OCI-LY1 (cell line): ENCODE data around the gene CMIP.
"Not testable (repeated sequence)": the region's sequence is repeated elsewhere in the genome, so short reads cannot be mapped to it uniquely, and the experiment has no call there.

Experiments
- H2AFZ ChIP-seq: fragments of 200-600 bp; sonication (generic), shearing (Covaris generic); 2 replicates; pipeline ENCODE4 v1.6.0; 2014; ENCODE audit warnings: antibody characterized with exemption, mild to moderate bottlenecking, low read length
- H3F3A ChIP-seq: fragments of 200-600 bp; sonication (generic), shearing (Covaris generic); 2 replicates; pipeline ENCODE4 v1.6.0; 2014; ENCODE audit warnings: mild to moderate bottlenecking, antibody characterized with exemption, low read length, moderate library complexity; ENCODE audit not compliant: insufficient read depth
- H3K27ac ChIP-seq: fragments of 200-600 bp; sonication (generic); 2 replicates; pipeline ENCODE4 v1.5.1; 2014; ENCODE audit warnings: low read length, mixed run types, mild to moderate bottlenecking, low read depth; ENCODE audit not compliant: poor library complexity, severe bottlenecking
- H3K27me3 ChIP-seq: fragments of 200-600 bp; sonication (generic); 2 replicates; pipeline ENCODE4 v1.6.0; 2014; ENCODE audit warnings: antibody characterized with exemption, mild to moderate bottlenecking, low read length, moderate library complexity; ENCODE audit not compliant: insufficient read depth
- H3K36me3 ChIP-seq: fragments of 200-600 bp; sonication (generic); 2 replicates; pipeline ENCODE4 v1.6.1; 2014; ENCODE audit warnings: mild to moderate bottlenecking, antibody characterized with exemption, low read length, moderate library complexity, mixed read lengths; ENCODE audit not compliant: insufficient read depth
- H3K4me1 ChIP-seq: fragments of 200-600 bp; sonication (generic); 2 replicates; pipeline ENCODE4 v1.5.1; 2014; ENCODE audit warnings: mild to moderate bottlenecking, low read length, moderate library complexity; ENCODE audit not compliant: insufficient read depth, severe bottlenecking
- H3K4me2 ChIP-seq: fragments of 200-600 bp; sonication (generic), shearing (Covaris generic); 2 replicates; pipeline ENCODE4 v1.6.1; 2014; ENCODE audit warnings: low read length
- H3K4me3 ChIP-seq: fragments of 200-600 bp; sonication (generic); 2 replicates; pipeline ENCODE4 v1.5.1; 2014; ENCODE audit warnings: low read length, low read depth, mild to moderate bottlenecking, mixed read lengths; ENCODE audit not compliant: poor library complexity, severe bottlenecking
- H3K79me2 ChIP-seq: fragments of 200-600 bp; shearing (Covaris generic); 2 replicates; pipeline ENCODE4 v1.6.1; 2016; ENCODE audit warnings: mixed run types, low read length, mixed read lengths; ENCODE audit not compliant: insufficient read depth
- H3K9ac ChIP-seq: fragments of 200-600 bp; sonication (generic), shearing (Covaris generic); 2 replicates; pipeline ENCODE4 v1.6.1; 2014; ENCODE audit warnings: mild to moderate bottlenecking, low read length, mixed read lengths
- H3K9me2 ChIP-seq: fragments of 200-600 bp; sonication (generic), shearing (Covaris generic); 2 replicates; pipeline ENCODE4 v1.6.1; 2014; ENCODE audit warnings: low read depth, mild to moderate bottlenecking, low read length, mixed read lengths
- H3K9me3 ChIP-seq: fragments of 200-600 bp; shearing (Covaris generic); 2 replicates; pipeline ENCODE4 v1.6.1; 2014; ENCODE audit warnings: low read length, mixed read lengths
- H4K20me1 ChIP-seq: fragments of 200-600 bp; sonication (generic), shearing (Covaris generic); 2 replicates; pipeline ENCODE4 v1.6.0; 2016; ENCODE audit warnings: mild to moderate bottlenecking, low read length; ENCODE audit not compliant: insufficient read depth
- CTCF ChIP-seq: fragments of 200-600 bp; sonication (generic), shearing (Covaris generic); IDR thresholded peaks from 2 replicates; pipeline ENCODE4 v1.5.1; 2017; ENCODE audit warnings: mild to moderate bottlenecking, antibody characterized with exemption, low read length, moderate library complexity, mixed read lengths
- EZH2 ChIP-seq: fragments of 200-600 bp; sonication (generic), shearing (Covaris generic); IDR thresholded peaks from 2 replicates; pipeline ENCODE4 v1.8.0; 2017; ENCODE audit warnings: borderline replicate concordance, mixed run types, mild to moderate bottlenecking, antibody characterized with exemption, low read length, moderate library complexity, mixed read lengths

CMIP gene

GRCh38 chr16:81521141-81521626 lies 76.6 kb downstream of the CMIP start:
- H3K4me3 ChIP-seq, result no peak overlapping the region
- H4K20me1 ChIP-seq, result no peaks in the 10 kb centered on the region
- H3K9ac ChIP-seq, result no peak overlapping the region
- H3K27me3 ChIP-seq, result no peaks in the 10 kb centered on the region
- H2AFZ ChIP-seq, result no peak overlapping the region
- TF ChIP-seq EZH2 (no peak), CTCF (no peak)
- no peak overlapping the region for H3K4me2 ChIP-seq
- H3K9me3 ChIP-seq, result no peaks in the 10 kb centered on the region
- no peaks in the 10 kb centered on the region for H3K9me2 ChIP-seq
- peaks cover 17% of the 10 kb centered on the region for H3K36me3 ChIP-seq
- no peak overlapping the region for H3K27ac ChIP-seq
- H3F3A ChIP-seq, result no peaks in the 10 kb centered on the region
- peaks cover 18% of the 10 kb centered on the region for H3K4me1 ChIP-seq
- no peaks in the 10 kb centered on the region for H3K79me2 ChIP-seq

GRCh38 chr16:81522108-81522701 lies 77.6 kb downstream of the CMIP start:
- Histone ChIP-seq H3F3A (no peaks in the 10 kb centered on the region), H3K4me1 (peaks cover 18% of the 10 kb centered on the region), H3K27me3 (no peaks in the 10 kb centered on the region), H3K9me3 (no peaks in the 10 kb centered on the region), H3K4me2 (no peak overlapping the region), H3K27ac (no peak overlapping the region), H3K36me3 (peaks cover 9% of the 10 kb centered on the region), H3K9me2 (no peaks in the 10 kb centered on the region), H3K9ac (no peak overlapping the region), H4K20me1 (no peaks in the 10 kb centered on the region), H3K4me3 (no peak overlapping the region), H3K79me2 (peaks cover 6% of the 10 kb centered on the region), H2AFZ (no peak overlapping the region)
- TF ChIP-seq EZH2 (no peak), CTCF (no peak)

- H3K9me2 ChIP-seq, H4K20me1 ChIP-seq, H3K27me3 ChIP-seq, H3K36me3 ChIP-seq, H3K4me2 ChIP-seq, H2AFZ ChIP-seq, H3K9me3 ChIP-seq, H3K4me3 ChIP-seq, H3K9ac ChIP-seq, H3F3A ChIP-seq, H3K27ac ChIP-seq: not testable (repeated sequence)
- Histone ChIP-seq H3K79me2 (peaks cover 13% of the 10 kb centered on the region), H3K4me1 (peaks cover 18% of the 10 kb centered on the region)
Observed at GRCh38 chr16:81522851-81523250, 78.2 kb downstream of the CMIP start.

- Histone ChIP-seq H3F3A (no peaks in the 10 kb centered on the region), H3K36me3 (0 out of 2 replicates have a peak, but pooled peaks cover 8% of the 10 kb centered on the region), H3K4me1 (peaks cover 13% of the 10 kb centered on the region), H3K9me2 (no peaks in the 10 kb centered on the region), H3K9ac (no peak overlapping the region), H3K27me3 (no peaks in the 10 kb centered on the region), H3K9me3 (no peaks in the 10 kb centered on the region), H3K4me2 (no peak overlapping the region), H3K79me2 (peaks cover 19% of the 10 kb centered on the region), H3K27ac (no peak overlapping the region), H2AFZ (no peak overlapping the region), H3K4me3 (no peak overlapping the region), H4K20me1 (no peaks in the 10 kb centered on the region)
- TF ChIP-seq CTCF (no peak), EZH2 (no peak)
Observed at GRCh38 chr16:81523387-81524115, 78.9 kb downstream of the CMIP start.
